ENCODE results near the gene OR1D2.

DNA sequence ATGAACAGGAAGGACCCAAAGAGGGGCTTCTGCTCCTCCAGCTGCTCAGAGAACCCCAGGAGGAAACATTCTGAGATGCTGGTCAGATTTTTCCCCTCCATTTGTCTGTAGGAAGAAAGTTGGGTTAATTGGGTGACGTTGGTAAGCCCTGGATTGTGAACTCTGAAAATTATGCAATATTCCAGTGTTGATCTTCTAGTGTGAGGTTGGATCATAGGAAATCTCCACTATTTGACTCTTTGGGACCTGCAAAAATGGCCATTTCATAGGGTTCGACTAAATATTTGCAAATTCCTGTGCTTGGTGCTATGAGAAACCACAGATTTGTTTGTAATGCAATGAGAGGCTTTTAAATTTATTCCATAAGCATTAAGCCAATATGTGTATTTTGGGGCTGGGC, 23.2 kb upstream of the OR1D2 start, which contains the start of gene OR1G1:
- TF ChIP-seq, protein P1, sequence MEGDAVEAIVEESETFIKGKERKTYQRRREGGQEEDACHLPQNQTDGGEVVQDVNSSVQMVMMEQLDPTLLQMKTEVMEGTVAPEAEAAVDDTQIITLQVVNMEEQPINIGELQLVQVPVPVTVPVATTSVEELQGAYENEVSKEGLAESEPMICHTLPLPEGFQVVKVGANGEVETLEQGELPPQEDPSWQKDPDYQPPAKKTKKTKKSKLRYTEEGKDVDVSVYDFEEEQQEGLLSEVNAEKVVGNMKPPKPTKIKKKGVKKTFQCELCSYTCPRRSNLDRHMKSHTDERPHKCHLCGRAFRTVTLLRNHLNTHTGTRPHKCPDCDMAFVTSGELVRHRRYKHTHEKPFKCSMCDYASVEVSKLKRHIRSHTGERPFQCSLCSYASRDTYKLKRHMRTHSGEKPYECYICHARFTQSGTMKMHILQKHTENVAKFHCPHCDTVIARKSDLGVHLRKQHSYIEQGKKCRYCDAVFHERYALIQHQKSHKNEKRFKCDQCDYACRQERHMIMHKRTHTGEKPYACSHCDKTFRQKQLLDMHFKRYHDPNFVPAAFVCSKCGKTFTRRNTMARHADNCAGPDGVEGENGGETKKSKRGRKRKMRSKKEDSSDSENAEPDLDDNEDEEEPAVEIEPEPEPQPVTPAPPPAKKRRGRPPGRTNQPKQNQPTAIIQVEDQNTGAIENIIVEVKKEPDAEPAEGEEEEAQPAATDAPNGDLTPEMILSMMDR (IDR thresholded peaks at IDR 0.05) = no peak
- TF ChIP-seq POLR2A (IDR thresholded peaks at IDR 0.05) = no peak

Data from uterus (tissue), 2 donors.